COLO668 (cell line): Measurements from ENCODE around the gene MACROD2.

Source experiments
- DNase-seq: peaks from one replicate; lab custom pipeline; 2025; ENCODE audit not compliant: unreplicated experiment; lab: John Stamatoyannopoulos, UW

MACROD2 gene

DNA sequence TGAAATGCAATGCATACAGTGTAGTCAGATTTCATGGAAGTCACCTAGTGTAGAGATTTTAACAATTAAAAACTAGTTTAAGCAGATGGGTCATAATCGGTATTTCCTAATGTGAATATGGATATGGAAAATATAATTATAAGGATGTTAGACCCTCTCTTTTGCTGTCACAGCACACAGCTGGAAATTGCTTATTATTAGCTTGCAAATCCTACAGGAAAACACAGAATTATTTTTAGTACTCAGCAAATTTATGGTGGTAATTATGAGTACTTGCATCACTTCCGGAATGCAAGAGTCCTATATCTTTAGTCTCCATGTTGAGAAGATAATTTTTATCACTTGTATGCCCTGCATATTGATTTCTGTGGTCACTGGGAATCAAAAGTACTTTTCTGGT, 1584.4 kb downstream of the MACROD2 start:
- no peak for DNase-seq

DNA sequence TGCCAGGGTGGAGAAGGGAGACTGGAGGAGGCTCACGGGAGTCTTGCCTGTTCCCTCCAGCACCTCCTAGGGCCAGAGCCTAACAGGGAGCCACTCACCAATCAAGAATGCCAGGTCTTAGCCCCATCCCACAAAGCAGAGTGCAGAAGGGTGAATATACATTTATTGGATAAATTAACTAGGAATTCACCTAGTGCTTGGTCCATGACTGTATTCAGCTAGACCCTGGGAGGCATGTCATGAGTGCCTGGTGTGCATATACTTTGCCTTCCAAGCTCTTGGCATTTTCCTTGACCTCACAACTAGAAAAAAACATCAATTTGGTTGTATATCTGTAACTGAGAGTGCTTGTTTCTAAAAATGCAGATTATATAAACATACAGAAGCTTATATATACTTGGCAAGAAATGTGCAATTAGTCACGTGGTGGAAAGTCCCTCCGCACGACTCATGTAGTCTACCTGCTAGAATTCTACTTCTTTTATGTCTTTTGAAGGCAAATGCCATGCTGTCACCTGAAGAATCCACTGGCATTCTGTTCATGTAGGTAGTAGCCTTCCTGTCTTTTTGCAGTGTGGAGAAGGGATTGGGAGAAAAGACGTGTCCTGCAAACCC, 1586.9 kb downstream of the MACROD2 start:
- DNase-seq, result no peak

DNA sequence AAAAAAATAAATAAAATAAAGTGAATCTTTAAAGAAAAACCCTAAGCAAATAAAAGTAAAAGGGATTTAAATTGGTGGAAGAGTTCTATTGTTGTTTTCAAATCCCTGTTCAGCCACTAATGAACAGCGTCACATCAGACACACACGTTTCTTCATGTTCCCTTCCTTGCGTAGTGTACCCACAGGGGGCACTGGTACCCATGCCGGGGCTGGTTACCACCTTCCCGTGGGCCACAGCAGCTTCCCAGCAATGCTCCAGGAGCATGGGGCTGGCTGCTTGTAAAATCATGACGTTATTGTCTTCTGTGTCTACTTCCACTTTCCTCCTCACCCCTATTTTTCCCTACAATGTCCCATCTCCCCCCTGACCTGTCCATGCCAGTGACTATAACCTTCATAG, 1589.2 kb downstream of the MACROD2 start:
- DNase-seq, result no peak

DNA sequence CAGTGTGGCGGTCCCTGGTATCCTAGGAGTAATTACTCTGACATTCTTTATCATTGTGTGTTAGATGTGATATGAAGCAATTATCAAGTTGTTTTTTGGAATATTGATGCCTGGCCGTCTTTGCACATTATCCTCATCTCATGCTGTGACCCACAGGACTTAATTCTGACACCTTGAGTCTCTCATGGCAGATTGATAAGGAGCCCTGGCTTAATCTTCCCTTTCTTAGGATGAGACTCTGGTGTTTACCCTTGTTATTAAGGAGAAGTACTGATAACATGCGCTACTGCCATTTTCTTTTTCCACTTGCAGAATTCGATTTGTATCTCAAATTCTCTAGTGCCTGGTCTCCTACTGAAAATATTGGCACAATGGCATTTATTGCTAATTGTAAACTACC, 1597.8 kb downstream of the MACROD2 start:
- DNase-seq, result no peak

DNA sequence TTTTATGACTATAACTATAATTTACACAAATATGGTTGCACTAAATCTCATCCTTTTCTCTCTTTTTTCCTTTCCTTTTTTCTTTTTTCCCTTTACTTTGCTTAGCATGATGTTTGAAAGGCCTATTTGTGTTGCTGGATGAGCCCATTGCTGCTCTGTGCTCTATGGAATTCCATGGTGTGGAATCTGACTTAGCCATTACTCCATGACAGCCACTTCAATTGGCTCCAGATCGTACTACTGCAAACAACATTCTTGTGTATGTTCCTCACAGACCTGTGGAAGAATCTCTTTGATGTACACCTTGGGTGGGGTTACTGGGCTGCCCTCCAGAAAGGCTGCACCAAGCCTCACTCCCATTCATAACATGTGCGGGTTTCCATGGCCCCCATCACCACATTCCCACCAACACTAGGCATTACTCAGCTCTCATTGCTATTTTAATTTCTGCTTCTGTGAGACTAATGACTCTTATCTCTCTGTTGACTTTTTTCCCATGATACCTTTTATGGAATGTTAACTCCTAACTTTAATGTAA, 1598.9 kb downstream of the MACROD2 start:
- no peak for DNase-seq

DNA sequence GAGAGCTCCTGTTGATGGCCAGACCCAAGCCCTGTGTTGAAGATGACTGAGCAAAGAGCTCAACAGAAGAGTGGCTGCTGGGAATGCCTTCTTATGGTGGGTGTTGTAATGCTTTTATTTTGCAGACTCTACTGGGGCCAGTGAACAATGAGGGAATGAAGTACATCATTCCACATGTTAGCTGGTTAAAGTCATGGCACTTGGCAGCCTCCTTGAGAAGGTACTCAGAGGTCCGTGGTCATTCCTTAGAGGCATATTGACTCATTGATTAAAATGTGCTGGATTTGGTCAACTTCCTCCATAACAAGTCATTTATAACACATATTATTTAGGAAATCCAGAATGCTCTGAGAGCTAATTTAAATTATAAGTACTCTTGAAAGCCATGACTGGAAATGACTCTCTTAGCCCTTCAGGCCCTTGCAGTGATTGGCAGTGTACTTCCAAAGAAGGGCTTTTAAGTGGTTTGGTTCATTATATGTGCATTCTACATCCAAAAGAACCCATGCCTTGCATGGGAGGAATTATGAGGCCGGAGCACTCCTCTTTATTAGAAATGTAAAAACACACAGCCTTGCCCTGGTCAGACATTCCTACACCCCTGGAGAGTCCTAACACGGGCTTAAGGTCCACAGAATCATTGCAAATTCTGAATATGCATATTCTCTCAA, 1601.0 kb downstream of the MACROD2 start:
- no peak for DNase-seq

DNA sequence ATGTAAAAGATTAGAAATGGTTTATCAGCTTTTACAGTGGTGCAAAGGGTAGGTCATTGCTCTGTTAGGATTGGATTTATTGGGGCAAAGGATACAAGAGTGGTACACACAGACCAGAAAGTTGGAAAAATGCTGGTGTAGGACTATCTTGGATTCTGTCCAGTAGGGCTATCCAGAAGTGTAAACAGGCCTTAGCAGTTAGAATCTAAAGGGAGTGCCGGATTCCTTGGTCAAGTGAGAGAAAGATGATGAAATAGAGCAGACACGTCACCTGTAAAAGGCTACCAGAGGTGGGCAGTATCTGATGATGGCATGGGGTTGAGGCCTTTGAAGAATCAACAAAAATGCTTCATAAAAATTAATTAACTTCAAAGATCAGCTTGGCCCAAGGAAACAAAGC, 1602.0 kb downstream of the MACROD2 start:
- DNase-seq, result no peak

DNA sequence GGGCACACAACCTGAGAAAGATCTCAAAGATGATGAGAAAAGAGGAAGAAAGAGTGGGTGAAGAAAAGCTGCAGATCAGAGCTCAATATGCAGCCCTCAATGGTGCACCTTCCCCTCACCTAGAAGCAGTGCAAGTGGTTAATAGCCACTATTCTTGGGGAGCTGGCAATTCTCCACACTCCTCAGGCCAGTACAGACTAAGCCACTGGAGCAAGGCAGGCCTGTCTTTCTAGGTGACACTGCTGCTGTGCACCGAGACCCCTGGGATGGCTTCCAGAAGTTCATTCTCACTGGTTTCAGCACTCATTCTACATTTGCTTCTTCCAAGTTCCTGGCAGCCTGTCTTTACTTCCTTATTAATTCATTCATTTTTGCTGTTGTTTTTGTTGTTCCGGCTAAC, 1604.6 kb downstream of the MACROD2 start:
- no peak for DNase-seq

DNA sequence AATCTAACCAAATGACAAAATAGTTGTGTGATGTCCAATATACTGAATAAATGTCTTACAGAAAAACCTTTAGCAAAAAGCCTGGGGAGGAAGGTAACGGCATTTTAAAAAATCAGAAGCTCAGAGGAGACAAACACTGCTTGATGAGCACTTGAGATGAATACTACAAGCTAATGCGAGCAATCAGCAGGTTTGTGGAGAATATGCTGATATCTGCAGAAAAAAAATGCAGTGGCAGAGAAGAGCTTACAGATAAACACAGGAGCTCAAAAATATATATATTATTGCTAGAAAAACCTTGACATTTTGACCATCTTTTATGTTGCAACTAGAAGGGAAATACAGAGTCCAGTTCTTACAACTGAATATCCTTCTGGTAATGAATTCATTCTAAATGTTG, 1605.2 kb downstream of the MACROD2 start:
- no peak for DNase-seq

DNA sequence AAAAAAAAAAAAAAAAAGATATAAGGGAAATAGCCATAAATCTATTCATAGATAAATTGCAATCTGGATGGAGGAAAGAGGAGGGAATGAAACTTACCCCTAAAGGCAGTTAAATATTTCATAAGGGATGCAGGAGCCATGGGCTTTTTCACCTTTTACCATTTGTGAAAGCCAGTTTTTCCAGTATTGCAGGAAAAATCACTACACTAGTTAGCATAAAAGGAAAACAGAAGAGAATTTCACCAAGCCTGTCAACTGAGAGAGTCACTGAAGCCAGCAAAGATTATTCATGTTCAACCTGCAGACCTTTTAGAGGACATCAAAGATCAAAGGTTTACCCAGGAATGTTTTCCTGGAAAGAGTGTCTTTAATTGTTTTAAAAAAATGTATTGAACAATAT, 1608.2 kb downstream of the MACROD2 start:
- no peak for DNase-seq

DNA sequence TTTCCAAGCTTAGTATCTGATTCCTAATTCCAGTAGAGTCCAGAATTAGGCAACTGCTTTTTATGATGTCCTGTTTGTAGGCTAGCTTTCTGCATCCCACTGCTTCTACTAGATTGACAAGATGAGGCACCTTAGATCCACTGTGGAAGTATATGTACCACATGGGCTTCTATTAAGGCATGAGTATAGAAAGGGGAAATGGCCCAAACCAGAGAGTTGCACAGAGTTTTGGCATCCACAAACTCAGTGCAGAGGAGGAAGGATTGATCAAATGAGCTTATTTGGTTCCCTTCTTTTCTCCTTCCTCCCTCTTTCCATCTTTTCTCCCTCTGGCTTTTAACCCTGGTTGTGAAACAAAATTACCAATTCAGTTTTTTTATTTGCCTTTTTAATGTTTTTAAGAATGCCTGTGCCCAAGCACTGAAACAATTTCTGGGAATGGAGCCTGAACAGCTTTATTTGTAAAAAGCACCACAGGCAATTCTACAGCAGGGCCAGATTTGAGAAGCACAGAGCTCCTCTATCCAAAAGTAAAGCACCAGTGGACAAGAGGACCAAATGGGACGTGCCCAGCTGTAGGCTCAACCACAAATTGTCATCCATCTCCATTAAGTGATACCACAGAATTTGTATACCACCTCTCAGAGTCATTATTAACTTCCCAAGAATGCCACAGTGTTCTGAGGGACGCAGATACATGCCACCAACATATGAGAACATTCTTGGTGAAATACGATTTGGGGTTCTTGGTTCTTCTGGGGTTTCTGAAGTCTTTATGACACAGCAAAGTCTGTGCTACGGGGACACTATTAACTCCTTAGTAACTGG, 1608.9 kb downstream of the MACROD2 start:
- DNase-seq, result no peak

DNA sequence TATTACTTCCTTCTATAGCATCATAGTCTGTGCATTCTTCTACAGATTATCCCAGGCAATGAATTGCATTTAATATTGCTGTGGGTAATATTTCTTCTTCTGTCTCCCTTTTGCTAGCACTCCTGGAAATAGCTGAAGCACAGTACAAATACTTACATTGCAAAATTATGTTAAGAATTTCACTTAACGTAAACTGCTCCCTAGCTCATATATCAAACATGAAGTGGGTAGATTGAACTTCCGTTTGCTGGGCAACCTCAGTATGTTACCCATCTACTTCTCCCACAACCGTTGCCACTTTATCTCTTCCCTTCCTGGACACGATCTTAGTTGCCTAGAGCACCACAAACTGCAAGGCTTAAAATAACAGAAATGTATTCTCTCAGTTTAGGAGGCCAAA, 1614.6 kb downstream of the MACROD2 start:
- no peak for DNase-seq

DNA sequence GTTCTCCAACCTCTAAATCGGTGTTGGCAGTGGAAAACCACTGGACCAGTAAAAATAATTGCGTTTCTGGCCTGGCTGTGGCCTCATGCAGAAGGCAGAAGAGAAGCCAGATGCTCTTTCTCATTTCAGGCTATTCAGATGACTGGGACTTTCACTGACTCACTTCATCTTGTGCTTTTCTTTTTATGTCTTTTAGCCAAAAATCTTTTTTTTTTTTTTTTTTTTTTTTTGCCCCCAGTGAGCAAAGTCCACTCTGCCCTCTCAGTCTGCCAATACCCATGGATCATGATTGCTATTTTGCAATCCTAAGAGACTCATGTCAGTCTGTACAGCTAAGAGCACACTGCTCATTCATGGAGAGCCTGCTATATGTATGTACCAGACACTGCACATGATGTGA, 1615.5 kb downstream of the MACROD2 start:
- DNase-seq, result no peak

DNA sequence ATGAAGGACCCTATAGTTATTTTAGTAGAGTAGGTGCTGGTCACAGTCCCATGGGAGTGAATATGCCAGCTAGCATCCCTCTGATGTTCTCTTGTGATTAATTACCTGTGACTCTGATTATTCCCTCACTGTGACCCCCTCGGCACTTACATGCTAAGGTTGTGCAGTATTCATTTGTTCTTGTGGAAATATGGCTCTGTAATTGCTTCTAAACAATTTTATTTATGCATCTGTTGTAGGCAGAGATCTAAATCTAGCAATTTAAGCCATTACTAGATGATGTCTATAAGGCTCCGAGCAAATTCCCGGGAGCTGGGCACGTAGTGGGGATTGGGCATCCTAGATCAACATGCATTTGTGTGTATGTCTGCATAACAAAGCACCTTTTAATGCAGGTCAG, 1616.2 kb downstream of the MACROD2 start:
- no peak for DNase-seq

DNA sequence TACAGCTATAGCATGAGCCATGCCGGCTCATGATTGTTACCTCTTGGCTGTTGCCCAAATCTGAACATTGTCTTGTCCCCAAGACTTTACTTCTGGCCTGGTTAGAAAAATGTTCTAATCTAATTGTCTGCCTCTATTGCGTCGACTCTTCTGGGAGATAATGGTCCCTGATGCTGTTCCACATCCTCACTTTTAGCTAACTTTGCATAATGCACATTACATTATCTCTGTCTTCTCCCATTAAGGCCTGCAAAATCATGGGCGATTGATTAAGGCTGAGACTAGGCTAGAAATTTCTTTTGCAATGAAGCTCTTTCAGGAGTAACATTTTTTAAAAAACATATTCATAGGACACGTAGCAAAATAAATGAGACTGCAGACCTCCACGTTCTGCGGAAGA, 1616.9 kb downstream of the MACROD2 start:
- DNase-seq, result no peak

DNA sequence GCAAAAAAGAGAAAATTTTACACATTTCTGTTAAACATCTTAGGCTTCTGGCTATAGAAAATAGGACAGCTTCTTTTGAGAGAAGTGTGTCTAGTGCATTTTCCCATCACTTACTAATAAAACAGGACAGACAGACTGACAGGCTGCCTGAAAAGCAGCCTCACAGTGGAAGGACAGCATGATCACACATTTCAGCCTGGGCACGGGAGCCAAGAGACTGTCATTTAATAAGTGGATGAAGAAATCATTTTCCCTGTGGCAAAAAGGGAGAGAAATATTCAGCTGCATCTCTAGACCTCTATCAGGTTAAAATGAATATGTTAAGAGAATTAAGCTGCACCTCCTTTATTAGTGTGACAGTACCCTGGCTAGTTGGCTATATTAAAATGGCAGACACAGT, 1617.5 kb downstream of the MACROD2 start:
- no peak for DNase-seq

DNA sequence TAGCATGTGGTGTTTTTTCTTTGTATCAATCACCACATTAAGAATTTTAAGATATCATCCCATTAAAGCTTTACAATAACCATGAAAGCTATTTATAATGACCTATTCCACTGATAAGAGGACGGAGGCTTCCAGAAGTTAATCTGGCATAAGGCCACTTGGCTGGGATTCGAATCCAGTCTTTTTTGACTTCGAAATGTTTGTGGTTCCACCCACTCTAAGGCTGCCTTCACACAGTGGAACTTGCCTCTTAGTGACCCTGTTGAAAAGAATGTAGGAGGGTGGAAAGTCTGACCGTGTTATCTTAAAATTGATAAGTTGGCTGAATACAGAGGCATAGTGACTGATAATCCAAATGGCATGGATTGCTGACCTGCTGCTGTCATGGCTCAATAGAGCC, 1618.2 kb downstream of the MACROD2 start:
- DNase-seq, result no peak

DNA sequence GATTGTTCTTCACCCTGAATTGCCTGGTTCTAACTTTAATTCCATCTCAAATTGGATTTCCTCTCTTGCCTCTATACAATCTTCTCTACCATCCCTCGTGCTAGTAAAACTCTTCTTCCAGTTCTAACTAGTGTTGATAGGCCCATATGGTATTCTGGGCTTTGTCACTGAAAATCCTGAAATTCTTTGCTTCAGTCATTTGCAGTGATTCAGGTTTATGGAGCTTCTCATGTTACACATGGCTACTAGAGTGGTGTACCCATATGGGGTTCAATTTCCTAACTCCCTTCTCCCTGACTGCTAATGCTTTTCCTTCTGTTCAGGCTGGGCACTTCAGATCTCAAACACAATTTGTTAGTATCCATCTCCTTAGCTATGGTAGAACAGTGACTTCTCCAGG, 1621.3 kb downstream of the MACROD2 start:
- no peak for DNase-seq

DNA sequence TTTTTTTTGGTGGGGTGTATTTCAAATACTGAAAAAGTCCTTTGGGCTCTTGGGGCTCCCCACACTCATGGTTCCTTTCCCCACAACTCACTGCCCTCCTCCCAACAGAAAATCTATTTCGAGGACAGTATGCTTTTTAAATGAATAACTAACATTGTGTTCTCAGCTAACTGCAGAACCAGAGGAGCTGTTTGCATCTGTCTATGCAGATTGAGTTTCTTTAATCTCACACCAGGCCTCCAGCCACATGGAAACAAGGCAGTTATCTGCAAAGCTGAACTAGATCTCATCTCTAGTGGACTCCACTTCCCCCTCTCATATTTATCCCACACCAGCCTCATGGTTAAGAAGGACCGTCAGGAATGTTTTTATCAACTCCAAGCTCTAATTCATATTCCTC, 1622.8 kb downstream of the MACROD2 start:
- DNase-seq, result no peak

DNA sequence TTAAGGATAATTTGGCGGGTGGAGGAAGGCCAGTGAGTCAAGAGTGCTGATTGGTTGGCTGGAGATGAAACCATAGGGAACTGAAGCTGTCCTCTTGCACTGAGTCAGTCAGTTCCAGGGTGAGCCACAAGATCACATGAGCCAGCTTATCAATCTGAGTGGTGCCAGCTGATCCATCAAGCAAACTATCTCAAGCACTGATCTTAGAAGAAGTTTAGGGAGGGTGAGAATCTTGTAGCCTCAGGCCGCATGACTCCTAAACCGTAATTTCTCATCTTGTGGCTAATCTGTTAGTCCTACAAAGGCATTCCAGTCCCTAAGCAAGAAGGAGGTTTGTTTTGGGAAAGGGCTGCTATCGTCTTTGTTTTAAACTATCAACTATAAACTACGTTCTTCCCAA, 1623.6 kb downstream of the MACROD2 start:
- DNase-seq, result no peak

DNA sequence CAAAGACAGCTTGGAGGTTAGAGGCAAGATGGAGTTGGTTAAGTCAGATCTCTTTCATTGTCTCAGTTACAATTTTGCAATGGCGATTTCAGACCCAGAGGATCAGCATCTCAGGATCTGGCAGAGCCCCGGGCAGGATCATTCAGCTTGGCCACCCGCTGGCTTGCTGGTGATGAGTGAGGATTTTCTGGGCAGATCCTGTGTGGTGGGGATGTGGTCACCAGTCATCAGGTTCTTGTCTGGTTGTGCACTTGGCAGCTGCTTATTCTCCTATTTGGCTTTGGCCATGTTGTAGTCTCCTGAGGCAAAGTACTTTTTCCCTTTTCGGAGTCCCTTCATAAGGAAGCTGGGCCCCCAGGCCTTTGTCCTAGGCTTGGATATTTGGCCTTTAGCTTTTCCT, 1624.0 kb downstream of the MACROD2 start:
- DNase-seq, result no peak

DNA sequence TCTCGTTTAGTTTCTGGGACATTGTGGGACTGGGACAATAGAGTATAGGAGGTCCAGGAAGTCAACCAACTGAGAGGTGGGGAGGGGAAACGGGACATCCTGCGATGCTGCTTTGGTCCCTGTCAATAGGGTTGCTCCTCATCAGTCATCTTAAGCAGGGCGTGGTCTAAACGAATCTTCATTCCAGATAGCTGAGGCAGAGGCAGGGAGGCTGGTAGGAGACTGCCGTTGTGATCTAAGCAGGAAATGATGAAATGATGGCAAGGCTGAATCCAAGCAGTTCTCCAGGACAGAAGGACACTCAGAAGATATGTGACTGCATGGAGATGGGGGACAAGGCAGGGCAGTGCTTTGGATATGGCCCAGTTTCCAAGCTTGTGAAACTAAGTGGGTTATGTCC, 1624.5 kb downstream of the MACROD2 start:
- DNase-seq, result no peak
